ENCODE measurements around the gene SIGLEC14.
"Not testable (repeated sequence)": the region's sequence is repeated elsewhere in the genome, so short reads cannot be mapped to it uniquely, and the experiment has no call there.

Gene SIGLEC14

GRCh38 chr19:51630315-51630714 is 16.3 kb downstream of the SIGLEC14 start, which contains the start of gene SIGLEC5:
TSS of gene SIGLEC5 (minus strand) at chr19:51630401. CDS start at chr19:51630335, 66 bp downstream.
- not testable (repeated sequence) for H3K9me3 ChIP-seq (ENCODE audit: control insufficient read depth, insufficient read depth, low read length); H3K36me3 ChIP-seq (ENCODE audit: control insufficient read depth, insufficient read depth, low read length); H3K4me1 ChIP-seq (ENCODE audit: control insufficient read depth, insufficient read depth, low read length); H3K9ac ChIP-seq (ENCODE audit: low read depth, low read length); H3K4me3 ChIP-seq (ENCODE audit: low read depth, low read length); H3K27me3 ChIP-seq (ENCODE audit: control insufficient read depth, insufficient read depth, low read length)

DNA sequence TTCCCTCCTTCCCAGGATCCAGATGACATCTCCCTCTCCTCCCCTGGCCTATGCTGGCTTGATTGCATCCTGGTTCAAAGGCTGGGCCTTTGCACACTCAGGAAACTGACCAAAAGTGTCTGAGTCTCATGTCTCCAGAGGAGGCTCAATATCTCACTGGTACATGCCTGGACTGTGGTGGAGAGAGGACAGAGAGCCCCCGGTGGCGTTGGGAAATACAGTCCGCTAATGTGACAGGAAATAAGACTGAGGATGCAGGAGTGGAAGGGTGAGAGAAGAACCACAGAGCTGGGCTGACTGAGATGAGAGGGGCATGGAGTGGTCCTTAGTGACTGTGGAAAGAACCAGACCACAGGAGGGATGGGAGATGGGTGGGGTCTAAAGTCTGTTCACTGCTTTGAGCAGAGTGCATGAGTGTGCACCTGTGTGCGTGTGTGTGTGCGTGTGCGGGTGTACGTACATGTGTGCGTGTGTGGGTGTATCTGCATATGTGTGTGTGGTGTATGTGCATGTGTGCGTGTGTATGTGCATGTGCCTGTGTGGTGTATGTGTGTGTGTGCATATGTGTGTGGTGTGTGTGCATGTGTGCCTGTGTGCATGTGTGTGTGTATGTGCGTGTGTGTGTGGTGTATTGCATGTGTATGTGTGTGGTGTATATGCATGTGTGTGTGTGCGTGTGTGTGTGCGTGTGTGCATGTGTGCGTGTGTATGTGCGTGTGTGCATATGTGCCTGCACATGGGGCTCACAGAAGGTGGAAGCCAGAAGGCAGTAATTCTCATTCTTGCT is 18.3 kb downstream of the SIGLEC14 start:
- no peaks in the 10 kb centered on the region for H3K36me3 ChIP-seq (ENCODE audit: control insufficient read depth, insufficient read depth, low read length)
- H3K4me1 ChIP-seq (ENCODE audit: control insufficient read depth, insufficient read depth, low read length): no peaks in the 10 kb centered on the region
- no peak overlapping the region for H3K9ac ChIP-seq (ENCODE audit: low read depth, low read length)
- no peak overlapping the region for H3K4me3 ChIP-seq (ENCODE audit: low read depth, low read length)
- H3K9me3 ChIP-seq (ENCODE audit: control insufficient read depth, insufficient read depth, low read length): no peaks in the 10 kb centered on the region
- H3K27me3 ChIP-seq (ENCODE audit: control insufficient read depth, insufficient read depth, low read length): no peaks in the 10 kb centered on the region

DNA sequence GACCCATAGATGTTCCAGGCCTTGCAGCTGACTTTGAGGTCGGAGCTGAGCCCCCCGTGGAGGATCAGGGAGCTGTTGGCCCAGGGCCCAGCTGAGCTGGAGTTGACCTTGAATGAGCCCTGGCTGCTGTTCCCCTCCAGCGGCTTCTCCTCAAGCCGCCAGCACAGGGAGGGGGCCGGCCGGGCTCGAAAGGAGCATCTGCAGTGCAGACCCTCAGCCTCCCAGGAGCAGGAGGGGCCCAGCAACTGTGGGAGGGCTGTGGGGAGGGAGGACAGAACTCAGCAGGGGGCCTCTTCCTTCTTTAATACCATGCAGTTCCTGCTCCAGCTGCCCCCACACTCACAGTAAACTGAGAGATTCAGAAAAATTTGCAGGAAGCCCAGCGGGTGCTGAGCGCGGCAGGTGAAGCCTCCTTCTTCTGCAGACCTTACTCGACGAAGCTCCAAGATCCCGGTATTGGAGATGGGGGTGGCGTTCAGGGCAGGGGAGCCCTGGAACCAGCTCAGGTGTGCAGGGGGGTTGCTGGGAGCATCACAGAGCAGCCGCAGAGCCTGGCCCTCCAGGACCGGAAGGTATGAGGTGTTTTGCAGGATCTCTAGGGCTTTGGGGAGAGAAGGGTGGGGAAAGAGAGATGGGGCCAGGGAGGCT is 19.0 kb downstream of the SIGLEC14 start:
- Histone ChIP-seq H3K4me3 (ENCODE audit: low read depth, low read length) (no peak overlapping the region), H3K9me3 (ENCODE audit: control insufficient read depth, insufficient read depth, low read length) (no peaks in the 10 kb centered on the region), H3K4me1 (ENCODE audit: control insufficient read depth, insufficient read depth, low read length) (no peaks in the 10 kb centered on the region), H3K9ac (ENCODE audit: low read depth, low read length) (no peak overlapping the region), H3K36me3 (ENCODE audit: control insufficient read depth, insufficient read depth, low read length) (no peaks in the 10 kb centered on the region), H3K27me3 (ENCODE audit: control insufficient read depth, insufficient read depth, low read length) (no peaks in the 10 kb centered on the region)

GRCh38 chr19:51626675-51627074 is 19.9 kb downstream of the SIGLEC14 start:
- H3K36me3 ChIP-seq (ENCODE audit: control insufficient read depth, insufficient read depth, low read length): no peaks in the 10 kb centered on the region
- no peaks in the 10 kb centered on the region for H3K4me1 ChIP-seq (ENCODE audit: control insufficient read depth, insufficient read depth, low read length)
- no peak overlapping the region for H3K4me3 ChIP-seq (ENCODE audit: low read depth, low read length)
- H3K27me3 ChIP-seq (ENCODE audit: control insufficient read depth, insufficient read depth, low read length): no peaks in the 10 kb centered on the region
- H3K9ac ChIP-seq (ENCODE audit: low read depth, low read length): no peak overlapping the region
- no peaks in the 10 kb centered on the region for H3K9me3 ChIP-seq (ENCODE audit: control insufficient read depth, insufficient read depth, low read length)

DNA sequence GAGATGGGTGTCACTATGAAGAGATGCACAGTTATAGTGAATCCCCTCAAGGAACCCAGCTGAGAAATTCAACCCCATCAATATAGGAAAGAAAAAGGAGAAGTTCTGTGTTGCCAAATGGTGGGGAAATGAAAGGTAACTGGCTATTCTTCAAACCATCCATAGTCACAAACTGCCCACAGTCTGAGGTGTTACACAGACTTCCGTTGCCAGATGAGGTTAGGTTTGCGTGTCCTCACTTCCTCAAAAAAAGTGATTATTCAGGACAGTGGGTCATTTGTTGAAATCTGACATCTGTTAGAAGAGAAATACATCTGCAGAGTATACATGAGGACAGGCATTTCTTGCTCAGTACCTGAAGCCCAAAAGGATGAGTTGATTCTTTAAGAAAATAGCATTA is 25.4 kb downstream of the SIGLEC14 start:
- Histone ChIP-seq H3K27me3 (ENCODE audit: control insufficient read depth, insufficient read depth, low read length) (no peaks in the 10 kb centered on the region), H3K9ac (ENCODE audit: low read depth, low read length) (no peak overlapping the region), H3K4me1 (ENCODE audit: control insufficient read depth, insufficient read depth, low read length) (no peaks in the 10 kb centered on the region), H3K36me3 (ENCODE audit: control insufficient read depth, insufficient read depth, low read length) (no peaks in the 10 kb centered on the region), H3K9me3 (ENCODE audit: control insufficient read depth, insufficient read depth, low read length) (no peaks in the 10 kb centered on the region), H3K4me3 (ENCODE audit: low read depth, low read length) (no peak overlapping the region)

- Histone ChIP-seq H3K4me3 (ENCODE audit: low read depth, low read length) (no peak overlapping the region), H3K36me3 (ENCODE audit: control insufficient read depth, insufficient read depth, low read length) (no peaks in the 10 kb centered on the region), H3K4me1 (ENCODE audit: control insufficient read depth, insufficient read depth, low read length) (no peaks in the 10 kb centered on the region), H3K9ac (ENCODE audit: low read depth, low read length) (no peak overlapping the region), H3K9me3 (ENCODE audit: control insufficient read depth, insufficient read depth, low read length) (no peaks in the 10 kb centered on the region), H3K27me3 (ENCODE audit: control insufficient read depth, insufficient read depth, low read length) (peaks cover 3% of the 10 kb centered on the region)
These were observed 30.6 kb downstream of the SIGLEC14 start for GRCh38 chr19:51615991-51616390.

DNA sequence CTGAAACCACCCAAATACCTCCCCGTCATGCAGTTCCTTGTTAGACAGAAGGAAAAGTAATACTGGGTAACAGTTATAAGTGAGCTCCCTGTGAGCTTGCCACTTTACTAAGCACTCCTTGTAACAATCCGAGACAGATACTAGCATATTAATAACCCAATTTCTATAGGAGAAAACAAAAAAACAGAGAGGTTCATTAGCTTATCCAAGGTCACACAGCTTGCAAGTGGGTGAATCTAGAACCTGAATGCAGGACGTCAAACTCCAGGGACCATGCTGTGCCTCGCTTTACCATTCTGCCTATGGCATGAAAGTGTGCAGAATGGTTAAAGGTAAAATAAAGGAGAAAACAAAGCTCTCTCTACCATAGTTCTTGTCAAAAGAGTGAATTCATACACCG is 31.8 kb downstream of the SIGLEC14 start:
- Histone ChIP-seq H3K36me3 (ENCODE audit: control insufficient read depth, insufficient read depth, low read length) (no peaks in the 10 kb centered on the region), H3K4me1 (ENCODE audit: control insufficient read depth, insufficient read depth, low read length) (no peaks in the 10 kb centered on the region), H3K9ac (ENCODE audit: low read depth, low read length) (no peak overlapping the region), H3K27me3 (ENCODE audit: control insufficient read depth, insufficient read depth, low read length) (peaks cover 3% of the 10 kb centered on the region), H3K4me3 (ENCODE audit: low read depth, low read length) (no peak overlapping the region), H3K9me3 (ENCODE audit: control insufficient read depth, insufficient read depth, low read length) (no peaks in the 10 kb centered on the region)

- Histone ChIP-seq H3K9ac (ENCODE audit: low read depth, low read length) (no peak overlapping the region), H3K4me3 (ENCODE audit: low read depth, low read length) (no peak overlapping the region), H3K36me3 (ENCODE audit: control insufficient read depth, insufficient read depth, low read length) (no peaks in the 10 kb centered on the region), H3K27me3 (ENCODE audit: control insufficient read depth, insufficient read depth, low read length) (peaks cover 4% of the 10 kb centered on the region), H3K4me1 (ENCODE audit: control insufficient read depth, insufficient read depth, low read length) (no peaks in the 10 kb centered on the region), H3K9me3 (ENCODE audit: control insufficient read depth, insufficient read depth, low read length) (no peaks in the 10 kb centered on the region)
These were observed 36.0 kb downstream of the SIGLEC14 start for GRCh38 chr19:51610576-51610975.

- Histone ChIP-seq H3K36me3 (ENCODE audit: control insufficient read depth, insufficient read depth, low read length) (no peaks in the 10 kb centered on the region), H3K4me1 (ENCODE audit: control insufficient read depth, insufficient read depth, low read length) (no peaks in the 10 kb centered on the region), H3K27me3 (ENCODE audit: control insufficient read depth, insufficient read depth, low read length) (peaks cover 6% of the 10 kb centered on the region), H3K9me3 (ENCODE audit: control insufficient read depth, insufficient read depth, low read length) (no peaks in the 10 kb centered on the region), H3K9ac (ENCODE audit: low read depth, low read length) (no peak overlapping the region), H3K4me3 (ENCODE audit: low read depth, low read length) (no peak overlapping the region)
These were observed 38.6 kb downstream of the SIGLEC14 start for GRCh38 chr19:51607920-51608562.

GRCh38 chr19:51607077-51607476 is 39.5 kb downstream of the SIGLEC14 start:
- H3K27me3 ChIP-seq (ENCODE audit: control insufficient read depth, insufficient read depth, low read length): peaks cover 5% of the 10 kb centered on the region
- no peak overlapping the region for H3K4me3 ChIP-seq (ENCODE audit: low read depth, low read length)
- no peak overlapping the region for H3K9ac ChIP-seq (ENCODE audit: low read depth, low read length)
- H3K9me3 ChIP-seq (ENCODE audit: control insufficient read depth, insufficient read depth, low read length): no peaks in the 10 kb centered on the region
- no peaks in the 10 kb centered on the region for H3K36me3 ChIP-seq (ENCODE audit: control insufficient read depth, insufficient read depth, low read length)
- H3K4me1 ChIP-seq (ENCODE audit: control insufficient read depth, insufficient read depth, low read length): no peaks in the 10 kb centered on the region

DNA sequence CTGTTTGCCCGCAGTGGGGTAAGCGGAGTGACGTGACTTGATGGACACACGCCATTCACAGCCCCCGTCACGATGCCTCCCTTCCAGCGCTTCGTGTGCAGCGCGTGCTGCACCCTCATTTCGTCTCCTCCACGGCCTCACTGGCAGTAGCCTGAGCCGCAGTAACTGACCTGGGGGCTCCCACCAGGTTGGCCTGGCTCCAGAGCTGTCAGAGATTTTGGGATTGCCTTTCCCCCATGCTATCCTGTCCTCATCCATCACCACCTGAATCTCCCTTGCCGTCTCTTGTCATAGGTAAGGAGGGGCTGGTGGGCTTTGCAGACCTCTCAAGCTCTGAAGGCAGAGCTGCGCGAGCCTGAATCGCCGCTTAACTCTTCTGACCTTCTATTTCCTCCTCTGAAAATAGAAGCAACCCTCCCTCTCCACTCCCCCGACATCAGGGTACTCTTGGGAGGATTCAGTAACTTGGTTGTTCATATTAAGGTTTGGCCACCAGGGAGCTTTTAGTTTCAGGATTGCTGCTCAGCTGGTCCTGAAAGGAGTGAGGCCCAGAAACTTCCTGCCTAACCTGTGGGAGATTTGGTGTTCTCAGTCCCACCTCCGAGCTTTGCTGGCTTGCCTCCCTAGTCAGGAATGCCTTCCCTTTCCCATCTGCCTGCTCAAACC is 44.3 kb downstream of the SIGLEC14 start:
- H3K9ac ChIP-seq (ENCODE audit: low read depth, low read length): no peak overlapping the region
- no peaks in the 10 kb centered on the region for H3K9me3 ChIP-seq (ENCODE audit: control insufficient read depth, insufficient read depth, low read length)
- H3K4me1 ChIP-seq (ENCODE audit: control insufficient read depth, insufficient read depth, low read length): no peaks in the 10 kb centered on the region
- no peaks in the 10 kb centered on the region for H3K36me3 ChIP-seq (ENCODE audit: control insufficient read depth, insufficient read depth, low read length)
- H3K27me3 ChIP-seq (ENCODE audit: control insufficient read depth, insufficient read depth, low read length): peaks cover 21% of the 10 kb centered on the region
- H3K4me3 ChIP-seq (ENCODE audit: low read depth, low read length): no peak overlapping the region

Data from iPS-15b (cell line).